SW 1271 (cell line): ENCODE results near the gene AVL9.
"Not testable (repeated sequence)": the region's sequence is repeated elsewhere in the genome, so short reads cannot be mapped to it uniquely, and the experiment has no call there.

Experiments used
- DNase-seq, 2 experiments: peaks; one replicate each; lab custom pipeline; 2025; lab: John Stamatoyannopoulos, UW

Gene AVL9

DNA sequence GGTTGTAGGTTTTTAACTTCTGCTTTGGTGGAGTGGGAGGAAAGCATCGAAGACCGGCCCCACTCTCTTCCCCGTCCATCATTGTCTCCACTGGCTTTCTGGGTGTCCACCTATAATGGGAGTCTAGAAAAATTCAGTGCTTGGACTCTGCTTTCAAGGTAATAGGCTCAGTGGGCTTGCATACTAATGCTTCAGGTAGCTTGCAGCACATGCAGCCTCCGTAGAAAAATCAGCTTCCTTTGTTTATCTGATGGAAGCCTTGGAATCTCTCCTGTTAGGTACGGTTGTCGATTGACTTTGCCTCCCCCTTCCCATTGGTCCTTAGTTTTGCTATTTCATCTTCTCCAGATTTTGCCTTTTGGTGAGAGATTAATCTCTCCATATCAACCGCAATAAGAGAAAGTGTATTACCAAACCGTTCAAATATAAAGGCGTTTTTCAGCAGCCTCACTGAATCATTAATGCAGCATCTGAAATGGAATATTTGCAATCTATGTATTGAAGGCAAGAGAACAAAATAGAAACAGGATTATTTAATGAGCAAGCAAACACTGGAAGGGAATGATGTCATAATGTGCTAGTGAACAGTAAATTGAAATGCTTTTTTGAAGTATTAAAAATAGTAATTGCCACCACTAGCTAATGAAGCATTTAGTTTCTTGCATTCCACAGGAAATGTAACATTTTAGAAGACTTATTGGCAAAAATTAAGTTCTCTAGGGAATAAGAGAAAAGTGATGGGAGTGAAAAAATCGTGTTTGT, 944 bp downstream of the AVL9 start:
- DNase-seq: no peak

DNA sequence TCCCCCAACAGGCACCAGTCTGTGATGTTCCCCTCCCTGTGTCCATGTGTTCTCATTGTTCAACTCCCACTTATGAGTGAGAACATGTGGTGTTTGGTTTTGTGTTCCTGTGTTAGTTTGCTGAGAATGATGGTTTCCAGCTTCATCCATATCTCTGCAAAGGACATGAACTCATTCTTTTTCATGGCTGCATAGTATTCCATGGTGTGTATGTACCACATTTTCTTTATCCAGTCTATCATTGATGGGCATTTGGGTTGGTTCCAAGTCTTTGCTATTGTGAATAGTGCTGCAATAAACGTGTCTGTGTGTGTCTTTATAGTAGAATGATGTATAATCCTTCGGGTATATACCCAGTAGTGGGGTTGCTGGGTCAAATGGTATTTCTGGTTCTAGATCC, 4.5 kb downstream of the AVL9 start:
- DNase-seq: not testable (repeated sequence)

DNA sequence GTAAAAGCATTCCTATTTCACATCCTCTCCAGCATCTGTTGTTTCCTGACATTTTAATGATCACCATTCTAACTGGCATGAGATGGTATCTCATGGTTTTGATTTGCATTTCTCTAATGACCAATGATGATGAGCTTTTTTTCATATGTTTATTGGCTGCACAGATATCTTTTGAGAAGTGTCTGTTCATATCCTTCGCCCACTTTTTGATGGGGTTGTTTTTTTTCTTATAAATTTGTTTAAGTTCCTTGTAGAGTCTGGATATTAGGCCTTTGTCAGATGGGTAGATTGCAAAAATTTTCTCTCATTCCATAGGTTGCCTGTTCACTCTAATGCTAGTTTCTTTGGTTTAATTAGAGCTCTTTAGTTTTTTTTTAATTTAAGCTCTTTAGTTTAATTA, 4.9 kb downstream of the AVL9 start:
- not testable (repeated sequence) for DNase-seq

DNA sequence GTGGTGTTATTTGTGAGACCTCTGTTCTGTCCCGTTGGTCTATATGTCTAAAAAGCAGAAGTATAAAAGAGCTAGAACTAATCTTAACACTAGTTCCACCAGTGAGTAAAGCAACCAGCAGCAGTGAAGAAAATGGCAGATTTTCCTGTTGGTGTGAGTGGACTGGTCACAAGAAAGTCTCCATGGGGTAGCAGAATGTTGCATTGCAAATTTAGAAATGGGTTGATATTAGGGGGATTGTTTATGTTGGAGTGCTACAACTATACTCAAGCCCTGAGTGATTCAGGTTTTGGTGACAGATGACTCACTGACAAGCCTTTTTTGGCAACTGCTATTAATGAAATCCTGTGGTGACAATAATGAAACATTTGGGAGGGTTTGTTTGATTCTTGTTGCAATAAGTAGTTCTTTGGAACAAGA, 5.6 kb downstream of the AVL9 start:
- no peak for DNase-seq

DNA sequence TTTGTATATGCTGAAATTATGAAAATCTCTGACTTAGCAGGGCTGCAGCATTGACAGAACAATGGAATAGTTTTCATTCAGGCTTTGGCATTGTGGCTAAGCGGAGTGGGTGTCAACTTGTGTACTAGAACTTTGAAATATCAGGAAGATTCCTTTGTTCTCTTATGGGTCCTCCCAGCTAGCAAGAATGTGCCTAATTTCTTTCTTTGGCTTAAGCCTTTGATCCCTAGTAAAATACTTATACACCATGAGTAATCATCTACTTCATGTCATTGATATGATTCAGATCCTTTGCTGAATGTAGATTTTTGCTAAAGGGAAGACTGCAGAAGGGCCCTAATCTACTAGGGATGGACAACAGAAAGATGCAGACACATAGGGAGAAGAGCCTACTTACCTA, 6.2 kb downstream of the AVL9 start:
- DNase-seq: no peak

DNA sequence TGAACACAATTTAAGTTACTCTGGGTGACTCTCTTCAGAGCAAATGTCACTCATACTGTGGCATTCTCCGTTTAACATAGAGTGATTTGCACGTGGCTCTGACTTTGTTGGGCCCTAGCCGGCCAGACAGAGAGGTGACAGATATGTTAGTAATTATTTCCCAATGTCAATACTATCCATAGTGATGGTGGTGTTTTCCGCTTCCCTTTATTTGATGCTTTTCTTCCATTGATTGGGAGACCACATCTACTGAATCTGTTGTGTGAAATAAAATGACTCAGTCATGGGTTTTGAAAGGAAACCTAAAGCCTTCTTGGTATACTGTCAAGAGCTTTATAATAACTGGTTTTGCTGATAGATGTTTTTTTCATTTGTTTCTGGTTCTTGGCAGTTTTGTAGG, 7.4 kb downstream of the AVL9 start:
- no peak for DNase-seq

DNA sequence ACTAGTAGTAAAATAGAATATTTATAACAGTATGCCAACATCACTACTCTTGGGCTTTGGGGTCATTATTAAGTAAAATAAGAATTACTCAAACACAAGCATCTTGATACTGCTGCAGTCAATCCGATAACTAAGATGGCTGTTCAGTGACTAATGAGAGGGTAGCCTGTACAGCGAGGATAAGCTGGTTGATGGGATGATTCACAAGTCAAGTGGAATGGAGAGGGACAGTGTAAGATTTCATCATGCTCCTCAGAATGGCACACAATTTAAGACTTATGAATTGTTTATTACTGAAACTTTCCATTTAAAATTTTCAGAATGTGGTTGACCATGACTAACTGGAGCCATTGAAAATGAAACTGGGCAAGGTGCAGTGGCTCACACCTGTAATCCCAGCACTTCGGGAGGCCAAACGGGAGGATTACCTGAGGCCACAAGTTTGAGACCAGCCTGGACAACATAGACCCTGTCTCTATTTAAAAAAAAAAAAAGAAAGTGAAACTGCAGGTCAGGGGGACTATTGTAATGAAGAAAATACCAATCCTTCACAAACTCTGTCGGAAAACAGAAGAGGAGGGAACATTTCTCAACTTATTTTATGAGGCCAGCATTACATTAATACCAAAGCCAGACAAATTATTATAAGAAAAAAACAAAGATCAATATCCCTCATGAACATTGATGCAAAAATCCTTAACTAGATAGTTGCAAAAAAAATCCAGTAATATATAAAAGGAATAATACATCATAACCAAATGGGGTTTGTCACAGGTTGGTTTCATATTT, 11.2 kb downstream of the AVL9 start:
- DNase-seq: peak; percentile 64 to 89

DNA sequence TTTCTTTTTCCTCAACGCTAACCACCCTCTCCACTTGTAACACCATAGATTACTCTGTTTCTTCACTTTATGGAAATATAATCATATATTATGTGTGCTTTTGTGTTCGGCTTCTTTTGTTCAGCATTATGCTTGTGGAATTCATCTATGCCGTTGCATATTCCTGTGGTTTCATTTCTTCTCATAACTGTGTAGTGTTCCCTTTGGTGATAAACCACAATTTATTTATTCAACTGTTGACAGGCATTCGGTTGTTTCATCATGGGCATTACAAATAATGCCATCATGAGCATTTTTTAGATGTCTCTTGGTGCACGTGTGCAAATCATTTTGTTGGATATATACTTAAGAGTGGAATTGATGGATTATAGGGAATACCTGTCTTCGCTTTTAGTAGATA, 12.1 kb downstream of the AVL9 start:
- DNase-seq: no peak

DNA sequence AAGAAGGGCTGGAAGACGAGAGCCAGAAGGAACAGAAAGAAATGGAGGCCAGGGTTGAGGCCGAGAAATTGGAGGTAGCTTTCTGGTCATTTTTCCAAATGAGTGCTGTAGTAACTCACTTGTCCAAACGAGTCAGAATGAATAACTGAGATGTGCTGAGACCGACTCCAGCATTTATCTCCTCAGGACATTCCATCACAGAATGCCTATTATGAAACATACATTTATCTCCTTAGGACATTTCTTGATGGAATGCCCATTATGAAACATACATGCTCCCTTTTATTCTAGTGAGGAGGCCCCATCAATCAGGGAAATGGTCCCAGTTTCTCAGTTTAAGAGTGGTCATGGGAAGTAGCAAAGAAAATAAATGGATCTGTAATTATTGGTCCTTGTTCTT, 16.5 kb downstream of the AVL9 start:
- no peak for DNase-seq

DNA sequence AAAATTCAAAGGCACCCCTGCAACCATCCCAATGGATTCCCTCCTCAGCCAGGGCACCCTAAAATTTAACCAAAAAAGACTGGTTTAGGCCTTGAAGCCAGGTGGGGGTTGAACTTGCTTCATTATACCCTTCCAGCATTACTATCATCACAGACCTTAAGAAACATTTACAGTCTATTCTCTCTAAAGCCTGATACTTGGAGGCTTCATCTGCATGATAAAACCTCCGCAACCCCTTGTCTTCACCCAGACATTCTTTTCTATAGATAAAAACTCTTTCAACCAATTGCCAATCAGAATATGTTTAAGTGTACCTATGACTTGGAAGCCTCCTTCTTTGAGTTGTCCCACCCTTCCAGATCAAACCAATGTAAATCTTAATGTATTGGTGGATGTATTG, 17.9 kb downstream of the AVL9 start:
- DNase-seq: no peak

DNA sequence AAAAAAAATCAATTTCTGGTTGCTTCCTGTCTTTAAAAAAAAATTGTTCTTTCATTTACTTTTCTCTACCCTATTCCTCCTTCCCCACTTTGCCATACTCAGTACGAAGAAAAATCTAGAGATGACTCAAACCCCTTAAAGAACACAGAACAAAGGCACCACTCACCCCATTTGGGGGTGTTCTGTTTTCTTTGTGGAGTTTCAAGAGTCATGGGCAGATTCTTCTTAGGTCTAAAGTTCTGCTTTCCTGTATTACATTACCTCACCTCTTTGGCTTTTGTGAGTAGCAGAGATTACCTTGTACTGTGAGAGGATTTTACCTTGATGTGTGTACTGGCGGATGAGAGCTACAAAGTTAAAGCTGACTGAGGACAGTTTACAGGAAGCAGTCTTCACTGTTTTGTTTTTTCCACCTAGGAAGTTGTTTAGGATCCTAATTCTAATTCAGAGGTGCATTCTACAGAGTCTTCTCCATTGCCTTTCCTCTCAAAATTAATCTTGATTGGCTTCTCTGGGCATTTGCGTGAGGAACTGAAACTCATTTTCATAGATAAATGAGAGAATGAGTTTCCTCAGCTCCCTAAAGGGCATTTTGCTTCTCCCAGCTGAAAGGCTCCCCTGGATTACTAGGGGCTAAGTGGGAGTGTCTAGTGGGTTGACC, 20.7 kb downstream of the AVL9 start:
- DNase-seq: no peak

DNA sequence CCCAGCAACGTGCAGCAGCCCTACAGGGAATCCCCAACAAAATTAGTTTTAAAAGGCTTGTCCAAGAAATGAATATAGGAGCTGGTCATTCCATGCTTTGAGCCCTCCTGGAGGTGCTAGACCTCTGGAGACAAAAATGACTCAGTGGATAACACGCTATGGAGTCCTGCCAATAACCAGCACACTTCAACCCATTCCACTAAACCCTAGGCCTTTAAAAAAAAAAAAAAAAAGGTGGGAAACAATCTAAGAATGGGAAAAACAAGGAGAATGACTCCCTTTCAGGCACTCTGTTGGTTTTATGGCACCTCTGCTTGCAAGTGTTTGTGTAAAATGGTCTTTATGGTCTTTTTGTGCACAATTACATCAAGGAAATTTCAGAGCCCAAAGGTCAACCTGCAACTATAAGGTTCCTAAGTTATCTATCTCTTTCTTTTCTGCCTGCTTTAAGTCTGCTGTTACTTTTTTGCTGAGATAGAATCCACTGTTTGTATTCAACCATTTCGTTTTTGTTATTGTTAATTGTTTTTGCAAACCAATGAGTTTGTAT, 21.3 kb downstream of the AVL9 start:
- no peak for DNase-seq

DNA sequence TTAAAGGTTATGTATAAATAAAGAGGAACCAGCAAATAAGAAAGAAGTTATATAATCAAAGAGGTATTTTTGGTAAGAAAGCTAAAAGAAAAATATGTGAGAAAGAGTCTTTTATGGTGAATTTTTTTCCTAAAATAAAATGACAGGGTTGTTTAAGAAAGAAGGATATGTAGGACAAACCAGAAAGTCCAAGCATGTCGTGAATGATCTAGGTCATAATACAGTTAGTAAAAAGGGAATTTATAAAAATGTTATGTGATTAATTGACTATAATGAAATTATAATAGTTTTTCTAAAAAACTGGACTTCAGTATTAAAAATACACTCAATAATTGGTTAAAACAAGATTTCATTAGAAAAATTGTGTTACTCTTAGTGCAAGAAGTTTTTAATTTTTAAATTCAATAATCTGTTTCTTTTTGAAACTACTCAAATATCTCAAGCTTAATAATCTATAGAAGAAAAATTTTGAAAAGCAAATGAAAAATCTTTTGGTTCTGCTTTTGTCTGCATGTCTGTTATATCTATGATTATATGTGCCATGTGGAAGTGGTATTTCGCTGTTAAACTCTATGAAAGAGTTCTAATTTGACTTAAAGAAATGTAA, 23.3 kb downstream of the AVL9 start:
- DNase-seq: peak in 1 of 2 experiments; percentile 53

DNA sequence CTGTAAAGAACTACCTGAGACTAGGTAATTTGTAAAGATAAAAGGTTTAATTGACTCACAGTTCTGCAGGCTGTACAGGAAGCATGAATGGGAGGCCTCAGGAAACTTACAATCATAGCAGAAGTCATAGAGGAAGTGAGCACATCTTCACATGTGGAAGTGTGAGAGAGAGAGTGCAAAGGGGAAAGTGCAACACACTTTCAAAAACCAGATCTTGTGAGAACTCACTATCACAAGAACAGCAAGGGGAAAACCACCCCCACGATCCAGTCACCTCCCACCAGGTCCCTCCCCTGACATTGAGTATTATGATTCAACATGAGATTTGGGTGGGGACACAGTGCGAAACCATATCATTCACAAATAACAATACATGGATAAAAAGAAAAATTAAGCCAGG, 24.5 kb downstream of the AVL9 start:
- no peak for DNase-seq

DNA sequence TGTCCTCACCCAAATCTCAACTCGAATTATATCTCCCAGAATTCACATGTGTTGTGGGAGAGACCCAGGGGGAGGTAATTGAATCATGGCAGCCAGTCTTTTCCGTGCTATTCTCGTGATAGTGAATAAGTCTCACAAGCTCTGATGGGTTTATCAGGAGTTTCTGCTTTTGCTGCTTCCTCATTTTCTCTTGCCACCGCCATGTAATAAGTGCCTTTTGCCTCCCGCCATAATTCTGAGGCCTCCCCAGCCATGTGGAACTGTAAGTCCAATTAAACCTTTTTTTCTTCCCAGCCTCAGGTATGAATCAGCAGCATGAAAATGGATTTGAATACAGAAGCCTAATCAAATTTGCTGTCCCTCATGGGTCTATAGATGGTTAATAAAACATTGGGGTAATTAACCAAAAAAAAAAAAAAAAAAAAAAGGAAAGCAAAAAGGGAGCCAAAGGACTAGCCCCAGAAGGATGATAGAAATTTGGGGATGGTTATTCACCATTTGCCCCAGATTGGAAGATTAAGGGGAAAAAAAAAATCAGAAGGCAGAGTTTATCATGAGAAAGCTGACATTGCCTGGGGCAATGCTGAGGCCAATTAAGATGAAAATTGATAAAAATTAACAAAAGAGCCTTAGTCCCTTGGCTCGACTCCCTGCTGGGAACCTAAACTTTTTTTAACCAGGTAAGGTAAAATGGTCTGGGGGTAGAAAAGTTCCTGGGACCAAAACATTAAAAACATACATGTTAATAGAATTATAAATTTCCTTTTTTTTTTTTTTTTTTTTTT, 27.6 kb downstream of the AVL9 start:
- no peak for DNase-seq

DNA sequence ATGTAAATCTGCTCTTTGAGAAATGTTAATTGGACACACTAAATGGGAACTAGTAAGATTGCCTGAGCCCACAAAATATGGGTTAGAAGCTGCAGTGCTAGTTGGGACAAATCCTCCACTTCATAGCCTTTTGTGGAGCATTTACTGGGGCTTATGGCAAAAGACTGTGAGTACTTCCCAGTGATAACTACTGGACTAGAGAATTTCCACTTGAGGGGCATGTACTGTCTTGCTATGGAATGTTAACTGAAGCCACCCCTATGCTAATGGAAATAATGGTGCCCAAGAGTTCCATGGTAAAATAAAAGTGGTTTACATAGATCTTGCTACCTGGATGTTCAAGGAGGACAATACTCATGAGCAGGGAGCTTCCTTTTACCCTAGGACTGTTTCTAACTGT, 29.3 kb downstream of the AVL9 start:
- no peak for DNase-seq

DNA sequence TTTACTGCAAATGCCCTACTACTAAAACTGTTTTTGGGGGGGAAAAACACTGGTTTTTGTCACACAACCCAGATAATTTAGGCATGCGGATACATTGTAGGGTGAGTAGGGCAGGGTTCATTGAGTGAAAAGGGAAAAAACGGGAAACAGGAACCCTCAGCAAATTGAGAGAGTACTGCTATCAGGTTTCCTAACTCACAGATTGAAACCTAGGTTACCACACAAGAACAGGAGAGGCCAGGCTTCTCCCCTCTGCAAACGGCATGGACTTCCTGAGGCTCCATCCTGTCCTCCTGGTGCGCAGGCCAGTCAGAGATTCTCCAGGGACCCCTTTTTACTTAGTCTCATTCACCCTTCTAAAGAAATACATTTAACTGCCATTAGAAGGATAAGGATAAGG, 30.6 kb downstream of the AVL9 start:
- DNase-seq: no peak

DNA sequence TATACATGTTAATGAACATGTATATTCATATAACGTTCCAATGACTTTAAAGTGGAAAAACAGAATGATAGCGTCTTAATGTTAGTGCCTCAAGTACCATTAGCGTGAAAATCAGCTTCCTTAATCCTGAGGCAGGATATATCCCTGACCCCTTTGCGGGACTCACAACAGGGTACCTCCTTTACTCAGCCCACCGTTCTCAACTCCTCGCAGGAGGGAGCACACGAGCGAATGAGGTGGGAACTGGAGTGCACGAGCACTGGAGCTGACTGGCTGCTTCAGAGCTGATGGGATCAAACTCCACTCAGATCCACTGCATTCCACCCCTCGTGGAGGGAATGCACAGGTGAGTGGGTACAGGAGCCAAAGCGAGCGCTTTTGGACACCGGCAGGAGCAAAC, 36.1 kb downstream of the AVL9 start:
- no peak for DNase-seq

DNA sequence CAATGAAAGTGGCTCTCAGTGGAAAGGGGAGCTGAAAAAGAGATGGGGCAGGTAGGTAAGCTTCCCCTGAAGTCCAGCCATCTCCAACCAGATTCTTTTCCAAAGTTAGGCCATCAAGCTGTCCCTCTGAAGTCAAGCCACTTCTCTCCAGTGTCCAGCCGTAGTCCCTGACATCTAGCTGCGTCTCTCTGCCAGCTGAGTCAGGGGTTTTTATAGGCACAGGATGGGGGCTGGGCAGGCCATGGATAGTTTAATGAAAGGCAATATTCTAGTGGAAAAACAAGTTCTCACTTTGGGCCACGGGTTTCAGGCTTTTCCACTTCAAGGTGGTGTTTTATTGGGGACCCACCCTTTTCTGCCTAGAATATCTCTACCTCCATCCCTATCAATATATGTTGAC, 36.8 kb downstream of the AVL9 start:
- DNase-seq: no peak

DNA sequence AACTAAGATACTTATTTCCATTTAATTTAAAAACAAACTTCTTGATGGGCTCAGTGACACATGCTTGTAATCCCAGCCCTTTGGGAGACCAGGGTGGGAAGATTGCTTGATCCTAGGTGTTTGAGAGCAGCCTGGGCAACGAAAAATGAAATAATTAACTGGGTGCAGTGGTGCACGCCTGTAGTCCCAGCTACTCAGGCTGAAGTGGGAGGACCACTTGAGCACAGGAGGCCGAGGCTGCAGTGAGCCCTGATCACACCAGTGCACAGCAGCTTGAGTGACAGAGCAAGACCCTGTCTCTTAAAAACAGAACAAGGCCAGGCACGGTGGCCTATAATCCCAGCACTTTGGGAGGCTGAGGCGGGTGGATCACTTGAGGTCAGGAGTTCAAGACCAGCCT, 37.4 kb downstream of the AVL9 start:
- no peak for DNase-seq

DNA sequence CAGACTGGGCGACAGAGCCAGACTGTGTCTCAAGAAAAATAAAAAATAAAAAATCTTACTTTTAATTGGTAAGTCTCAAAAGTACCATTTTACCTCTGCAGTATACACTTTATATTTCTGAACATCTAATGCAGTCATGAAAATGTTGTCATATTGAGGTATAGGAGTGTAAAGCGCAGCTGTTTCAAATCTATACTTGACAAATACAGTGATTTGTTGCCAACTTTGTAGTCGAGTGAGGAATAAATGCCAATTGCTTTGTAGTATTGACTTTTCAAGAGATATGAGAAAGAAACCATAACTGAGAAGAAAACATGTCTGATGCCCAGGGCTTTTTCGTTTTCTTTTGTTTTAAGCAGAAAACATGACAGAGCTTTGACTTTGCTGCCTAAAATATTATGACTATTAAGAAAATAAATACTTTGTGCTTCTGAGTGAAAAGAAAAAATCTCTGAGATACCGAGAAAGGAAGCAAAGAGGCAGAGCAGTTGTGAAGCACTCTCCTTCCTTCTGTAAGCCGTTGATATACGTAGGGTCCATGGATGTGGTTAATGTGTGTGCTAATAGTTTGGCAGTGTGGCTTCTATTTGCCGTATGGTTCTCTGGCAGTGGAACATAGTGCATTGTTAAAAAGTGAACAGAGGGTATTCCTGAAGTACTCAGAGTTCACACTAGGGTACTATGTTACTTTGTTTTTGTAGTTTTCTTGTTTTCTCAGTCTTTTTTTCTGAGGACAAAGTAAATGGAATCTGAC, 38.2 kb downstream of the AVL9 start:
- DNase-seq: no peak
